ENCODE data around the gene IMPA2.

DNA sequence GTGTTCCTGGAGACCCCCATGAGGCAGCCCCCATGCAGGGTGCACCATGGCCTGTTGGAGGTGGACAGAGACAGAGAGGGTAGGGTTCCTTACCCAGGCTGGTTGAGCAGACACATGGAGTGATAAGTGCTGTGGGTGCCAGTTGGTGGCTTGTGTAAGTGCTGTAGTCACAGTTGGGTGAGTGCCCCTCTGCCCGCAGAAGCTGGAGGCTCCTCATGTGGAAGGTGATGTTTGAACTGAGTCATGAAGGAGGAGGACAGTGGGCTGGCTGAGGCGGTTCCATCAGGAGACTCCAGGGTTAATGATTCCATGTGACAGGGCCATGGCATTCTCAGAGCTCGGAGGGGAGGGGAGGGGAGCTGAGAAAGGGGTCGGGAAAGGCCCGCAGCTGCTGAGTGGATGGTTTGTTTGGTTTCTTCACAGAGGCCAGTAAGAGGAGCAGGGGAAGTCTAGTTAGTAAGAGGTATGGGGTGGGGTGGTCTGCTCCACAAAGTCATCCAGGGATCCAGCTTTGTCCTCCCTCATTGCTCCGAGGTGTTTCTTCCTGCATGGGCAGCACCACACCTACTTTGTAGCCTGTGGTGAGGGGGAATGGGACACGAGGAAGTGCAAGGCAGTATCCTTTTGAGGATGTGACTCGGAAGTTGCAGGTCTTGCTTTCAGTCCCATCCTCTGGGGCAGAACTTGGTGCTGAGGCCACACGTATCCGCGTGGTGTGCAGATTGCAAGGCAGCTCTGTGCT lies 13.6 kb downstream of the IMPA2 start:
- TF ChIP-seq, protein P1, sequence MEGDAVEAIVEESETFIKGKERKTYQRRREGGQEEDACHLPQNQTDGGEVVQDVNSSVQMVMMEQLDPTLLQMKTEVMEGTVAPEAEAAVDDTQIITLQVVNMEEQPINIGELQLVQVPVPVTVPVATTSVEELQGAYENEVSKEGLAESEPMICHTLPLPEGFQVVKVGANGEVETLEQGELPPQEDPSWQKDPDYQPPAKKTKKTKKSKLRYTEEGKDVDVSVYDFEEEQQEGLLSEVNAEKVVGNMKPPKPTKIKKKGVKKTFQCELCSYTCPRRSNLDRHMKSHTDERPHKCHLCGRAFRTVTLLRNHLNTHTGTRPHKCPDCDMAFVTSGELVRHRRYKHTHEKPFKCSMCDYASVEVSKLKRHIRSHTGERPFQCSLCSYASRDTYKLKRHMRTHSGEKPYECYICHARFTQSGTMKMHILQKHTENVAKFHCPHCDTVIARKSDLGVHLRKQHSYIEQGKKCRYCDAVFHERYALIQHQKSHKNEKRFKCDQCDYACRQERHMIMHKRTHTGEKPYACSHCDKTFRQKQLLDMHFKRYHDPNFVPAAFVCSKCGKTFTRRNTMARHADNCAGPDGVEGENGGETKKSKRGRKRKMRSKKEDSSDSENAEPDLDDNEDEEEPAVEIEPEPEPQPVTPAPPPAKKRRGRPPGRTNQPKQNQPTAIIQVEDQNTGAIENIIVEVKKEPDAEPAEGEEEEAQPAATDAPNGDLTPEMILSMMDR (conservative IDR thresholded peaks at IDR 0.05 in 1 of 2, IDR thresholded peaks at IDR 0.05 in 1 of 2; ENCODE audit: extremely low read depth in 1 of 2, insufficient read depth in 1 of 2, low read depth in 1 of 2, low read length in 2 of 2) = no peak
- TF ChIP-seq EZH2 (IDR thresholded peaks at IDR 0.05; ENCODE audit: borderline replicate concordance, low read length) = no peak
